Activated T-cell treated with anti-CD3 and anti-CD28 coated beads, Interleukin-2, amount 50 U/mL, for 1 hour (primary cell): Measurements from ENCODE around the gene SLK.

Experiments
- DNase-seq: peaks from one replicate; pipeline ENCODE4 v3.0.0-alpha.2; 2020

The SLK gene

GRCh38 chr10:103966671-103967447 lies at the start of gene SLK:
TSS of gene SLK (plus strand) at chr10:103967140. CDS start at chr10:103967746, 606 bp downstream.
- DNase-seq = peak; percentile 87

DNA sequence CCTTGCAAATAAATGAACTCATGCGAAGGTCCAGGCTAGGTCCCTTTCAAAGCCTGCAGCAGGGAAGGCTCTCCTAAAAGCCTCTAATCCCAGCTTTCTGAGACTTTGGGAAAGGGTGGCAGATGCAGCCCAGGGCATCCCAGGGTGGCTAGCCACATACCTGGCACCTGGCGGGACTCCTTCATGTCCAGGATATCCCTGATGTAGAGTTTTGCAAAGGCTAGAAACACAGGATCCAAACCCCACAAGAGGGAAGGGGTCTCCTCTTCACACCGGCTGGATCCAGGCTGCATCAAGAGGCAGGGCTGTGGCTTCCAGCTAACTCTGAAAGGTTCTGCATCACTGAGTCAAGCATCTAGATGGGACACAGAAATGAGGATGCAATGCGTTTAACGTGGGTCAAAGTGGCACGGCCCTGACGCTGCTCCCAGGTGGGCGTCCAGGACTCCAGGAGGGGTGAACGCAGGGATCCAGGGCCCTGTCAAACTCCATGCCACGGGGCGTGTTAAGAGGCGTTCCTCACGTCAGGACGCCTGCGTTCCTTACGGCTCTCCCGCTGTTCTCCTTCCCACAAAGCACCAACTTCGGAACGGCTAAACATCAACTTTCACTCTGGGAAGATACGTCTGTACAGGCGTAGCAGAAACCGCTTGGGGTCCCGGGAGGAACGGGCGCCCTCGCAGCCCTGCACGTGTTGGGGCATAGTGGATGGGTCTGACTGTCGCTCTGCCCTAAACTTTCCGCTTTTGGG lies 49.5 kb upstream of the SLK start:
- no peak for DNase-seq

DNA sequence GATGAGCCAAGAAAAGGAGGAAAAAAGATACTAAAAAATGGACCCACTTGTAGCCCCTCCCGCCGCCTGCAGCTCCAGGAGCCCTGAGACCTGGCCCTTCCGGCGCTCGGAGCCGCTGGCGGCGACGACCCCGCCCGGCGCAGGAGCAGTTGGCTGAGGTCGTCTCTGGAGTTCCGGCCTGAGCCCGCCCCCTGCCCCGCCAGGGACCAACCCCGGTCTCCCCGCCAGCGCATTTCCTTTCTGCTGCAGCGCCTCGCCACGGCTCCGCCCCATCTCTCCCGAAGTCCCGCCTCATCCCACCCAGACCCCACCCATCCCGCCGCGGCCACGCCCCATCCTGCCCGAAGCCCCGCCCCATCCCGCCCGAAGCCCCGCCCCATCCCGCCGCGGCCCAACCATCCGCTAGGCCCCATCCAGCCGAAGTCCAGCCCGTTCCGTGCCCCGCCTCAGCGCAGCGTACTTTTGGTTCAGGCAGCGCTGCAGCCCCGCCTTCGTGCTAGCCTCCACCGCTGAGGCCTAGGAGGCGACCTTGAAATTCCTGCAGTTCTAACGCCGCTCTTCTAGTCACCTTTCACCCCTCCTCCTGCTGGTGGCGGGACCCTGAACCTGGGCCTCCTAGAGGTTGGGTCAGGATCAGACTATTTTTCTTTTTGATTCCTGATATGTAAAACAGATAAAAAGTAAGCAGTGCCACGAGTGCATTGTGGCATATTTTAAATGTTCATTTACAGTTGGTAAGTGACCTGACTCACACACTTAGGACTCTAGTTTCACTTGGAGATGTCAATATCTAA lies 48.7 kb upstream of the SLK start, which contains the start of gene STN1:
TSS of gene STN1 (minus strand) at position 132 of the 794 bp plus-strand sequence. CDS start 590 bp downstream, outside the sequence.
- peak; percentile 94 for DNase-seq

- no peak for DNase-seq
Observed at GRCh38 chr10:103919648-103920025, 47.3 kb upstream of the SLK start.

DNA sequence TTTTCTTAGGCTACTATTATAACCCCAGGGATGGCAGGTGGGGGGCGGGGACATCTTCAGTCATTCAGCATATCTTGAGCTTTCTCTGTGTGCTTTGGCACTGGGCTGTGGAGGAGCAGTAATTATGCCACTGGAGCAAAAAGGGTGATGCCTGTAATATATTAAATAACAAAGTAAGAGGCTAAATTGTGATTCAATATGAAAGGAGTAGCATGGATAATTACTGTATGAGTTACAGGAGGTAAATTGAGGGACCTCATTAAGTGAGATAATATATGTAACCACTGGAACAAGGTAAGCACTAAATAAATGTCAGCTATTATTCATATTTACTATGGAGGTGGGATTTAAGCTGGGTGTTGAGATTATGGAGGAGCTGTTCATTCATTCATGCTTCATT lies 45.7 kb upstream of the SLK start:
- no peak for DNase-seq

DNA sequence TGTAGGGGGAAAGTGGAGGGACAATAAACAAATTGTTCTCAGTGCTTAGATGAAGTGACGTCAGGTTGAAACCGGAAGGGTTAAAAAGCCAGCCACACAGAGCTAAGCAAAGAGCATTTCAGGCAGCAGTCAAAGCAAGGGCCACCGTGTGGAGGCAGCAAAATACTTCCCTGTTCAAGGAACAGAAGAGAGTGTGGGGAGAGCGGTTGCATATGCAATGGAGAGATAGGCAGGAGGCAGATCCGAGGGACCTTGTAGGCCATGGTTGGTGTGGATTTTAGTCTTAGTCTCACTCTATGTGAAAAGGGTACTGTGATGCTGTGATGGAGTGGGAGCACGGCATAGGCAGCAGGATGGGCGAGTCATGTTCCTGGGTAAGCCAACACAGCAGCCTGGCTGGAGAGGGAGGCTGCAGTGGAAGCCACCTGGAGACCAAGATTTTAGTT lies 45.2 kb upstream of the SLK start:
- DNase-seq = peak; percentile 24

- DNase-seq = no peak
Observed at GRCh38 chr10:103922659-103923058, 44.3 kb upstream of the SLK start.

- no peak for DNase-seq
Observed at GRCh38 chr10:103923502-103923901, 43.4 kb upstream of the SLK start.

DNA sequence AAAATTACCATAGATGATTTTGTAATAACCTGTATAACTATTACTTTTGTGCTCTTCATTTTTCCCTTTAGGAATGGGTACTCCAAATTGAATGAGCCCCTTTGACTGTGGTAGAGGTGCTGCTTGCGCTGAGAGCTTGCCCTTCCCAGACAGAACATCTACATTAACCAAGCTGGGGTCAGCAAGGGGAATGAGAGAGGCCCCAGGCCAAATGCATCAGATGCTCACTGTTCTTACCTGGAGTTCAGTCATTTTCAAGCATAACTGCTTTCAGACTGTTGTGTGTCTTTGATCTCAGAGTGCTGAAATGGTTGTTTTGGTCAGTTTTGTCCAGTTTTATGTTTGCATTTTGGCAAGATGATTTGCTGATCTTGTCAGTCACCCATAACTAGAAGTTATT lies 41.3 kb upstream of the SLK start:
- DNase-seq = no peak

DNA sequence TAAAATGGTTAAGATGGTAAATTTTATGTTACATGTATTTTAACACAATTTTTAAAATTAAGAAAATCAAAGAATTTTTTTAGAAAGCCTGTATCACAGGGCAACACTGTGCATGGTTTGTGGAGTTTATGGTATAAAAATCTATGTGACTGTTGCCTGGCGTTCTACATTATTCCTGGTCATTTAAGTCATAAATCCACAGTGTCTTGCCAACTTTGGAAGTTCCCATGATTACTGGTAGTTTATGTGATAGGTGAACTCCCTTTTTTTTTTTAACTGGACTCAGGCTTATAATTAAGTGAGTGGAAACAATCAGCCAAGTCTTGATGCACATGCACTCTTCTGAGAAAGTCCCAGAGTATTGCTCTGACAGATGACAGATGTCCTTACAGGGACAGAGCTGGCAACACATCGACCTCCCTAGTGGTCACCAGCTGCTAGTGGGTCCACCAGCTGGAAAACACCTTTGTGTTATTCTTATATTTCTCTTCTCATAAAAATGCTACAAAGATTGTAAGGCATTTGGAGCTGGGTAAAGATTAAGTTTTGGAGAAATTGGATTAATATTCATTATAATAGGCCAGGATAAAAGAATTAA lies 40.1 kb upstream of the SLK start:
- DNase-seq = no peak

DNA sequence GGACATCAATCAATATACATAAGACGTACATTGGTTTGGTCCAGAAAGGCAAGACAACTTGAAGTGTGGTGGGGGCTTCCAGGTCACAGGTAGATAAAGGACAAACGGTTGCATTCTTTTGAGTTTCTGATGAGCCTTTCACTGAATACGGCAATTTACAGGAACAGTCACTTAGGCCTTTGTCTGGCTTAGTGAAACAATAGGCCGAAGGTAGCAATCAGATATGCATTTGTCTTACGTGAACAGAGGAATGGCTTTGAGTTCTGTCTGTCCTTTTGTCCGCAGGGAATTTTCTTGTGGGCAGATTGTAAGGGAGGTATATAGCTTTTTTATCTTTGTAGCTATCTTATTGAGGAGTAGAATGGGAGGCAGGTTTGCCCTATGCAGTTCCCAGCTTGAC lies 38.2 kb upstream of the SLK start:
- no peak for DNase-seq

DNA sequence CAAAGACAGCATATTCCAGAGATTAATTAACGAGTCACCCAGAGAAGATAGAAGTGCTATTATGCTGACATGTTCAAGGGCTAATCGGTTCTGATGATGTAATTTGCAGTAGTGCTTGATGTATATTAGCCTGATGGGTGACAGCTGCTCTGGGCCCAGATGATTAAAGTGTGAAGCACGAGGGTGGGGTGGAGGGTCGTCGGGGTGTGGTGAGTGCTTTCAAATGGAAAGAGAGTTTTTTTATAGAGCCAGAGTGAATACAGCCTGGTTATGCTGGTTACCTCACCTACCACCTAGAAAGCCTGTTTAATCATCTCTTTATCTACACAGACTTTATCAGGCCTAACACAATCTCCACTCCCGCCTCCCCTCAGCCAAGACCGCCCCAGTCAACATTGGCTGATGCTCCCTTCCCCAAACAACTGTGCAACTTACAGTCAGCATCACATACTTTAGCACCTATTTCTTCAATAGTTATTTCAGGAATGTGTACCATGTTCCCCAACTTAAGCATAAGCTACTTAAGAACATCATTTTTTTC lies 37.5 kb upstream of the SLK start:
- no peak for DNase-seq

DNA sequence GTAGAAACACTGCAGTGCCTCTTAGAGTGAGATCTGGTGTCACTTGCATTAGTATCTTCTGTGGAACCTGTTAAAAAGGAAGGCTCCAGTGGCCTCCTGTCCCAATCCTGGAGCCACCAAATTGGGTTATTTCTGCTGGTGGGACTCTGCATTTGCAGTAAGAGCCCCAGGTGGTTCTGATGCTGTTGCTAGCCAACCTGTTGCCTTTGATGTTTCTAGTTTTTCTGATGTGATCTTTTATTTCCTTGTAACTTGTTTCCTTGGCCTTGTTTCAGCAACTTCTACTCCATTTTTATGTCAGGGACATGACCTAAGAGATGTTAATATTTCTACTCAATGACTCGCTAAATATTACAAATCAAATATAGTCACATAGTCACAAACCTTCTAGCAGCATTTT lies 36.5 kb upstream of the SLK start:
- no peak for DNase-seq

GRCh38 chr10:103930881-103931280 lies 36.1 kb upstream of the SLK start:
- DNase-seq = no peak

DNA sequence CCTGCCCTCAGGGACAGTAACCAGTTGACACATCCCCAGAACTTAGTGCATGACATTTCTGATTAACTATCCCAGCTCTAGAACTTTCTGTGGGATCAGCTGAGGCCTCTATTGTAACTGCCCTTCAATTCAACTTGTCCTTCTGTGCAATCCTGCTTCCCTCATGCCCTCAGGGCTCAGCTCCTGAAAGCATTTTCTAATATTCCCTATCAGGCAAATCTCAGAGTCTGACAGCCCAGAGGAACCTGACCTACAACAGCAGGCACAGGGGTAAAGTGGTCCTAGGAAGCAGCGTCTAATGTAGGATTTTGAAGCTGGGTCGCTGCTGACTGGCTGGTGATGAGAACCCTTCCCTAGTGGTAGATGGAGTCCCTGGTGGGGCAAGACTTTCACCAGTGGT lies 35.3 kb upstream of the SLK start:
- no peak for DNase-seq

GRCh38 chr10:103932271-103932670 lies 34.7 kb upstream of the SLK start:
- no peak for DNase-seq

DNA sequence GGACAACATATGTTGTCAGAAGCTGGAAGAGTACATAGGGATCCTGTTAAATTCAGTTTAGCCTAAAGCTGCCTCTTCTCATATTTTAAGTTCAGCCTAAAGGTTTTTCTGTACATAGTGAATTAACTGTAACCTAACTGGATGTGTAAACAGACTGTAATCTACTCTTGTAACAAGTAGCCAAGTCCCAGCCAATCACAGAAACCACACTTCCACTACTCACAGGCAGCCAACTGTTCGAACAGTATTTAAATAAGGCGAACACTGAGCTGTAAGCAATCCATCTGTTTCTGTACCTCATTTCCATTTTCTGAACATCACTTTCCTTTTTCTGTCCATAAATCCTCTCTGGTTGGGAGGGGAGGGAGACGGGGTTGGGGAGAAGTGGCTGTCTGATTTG lies 34.0 kb upstream of the SLK start:
- DNase-seq = no peak

DNA sequence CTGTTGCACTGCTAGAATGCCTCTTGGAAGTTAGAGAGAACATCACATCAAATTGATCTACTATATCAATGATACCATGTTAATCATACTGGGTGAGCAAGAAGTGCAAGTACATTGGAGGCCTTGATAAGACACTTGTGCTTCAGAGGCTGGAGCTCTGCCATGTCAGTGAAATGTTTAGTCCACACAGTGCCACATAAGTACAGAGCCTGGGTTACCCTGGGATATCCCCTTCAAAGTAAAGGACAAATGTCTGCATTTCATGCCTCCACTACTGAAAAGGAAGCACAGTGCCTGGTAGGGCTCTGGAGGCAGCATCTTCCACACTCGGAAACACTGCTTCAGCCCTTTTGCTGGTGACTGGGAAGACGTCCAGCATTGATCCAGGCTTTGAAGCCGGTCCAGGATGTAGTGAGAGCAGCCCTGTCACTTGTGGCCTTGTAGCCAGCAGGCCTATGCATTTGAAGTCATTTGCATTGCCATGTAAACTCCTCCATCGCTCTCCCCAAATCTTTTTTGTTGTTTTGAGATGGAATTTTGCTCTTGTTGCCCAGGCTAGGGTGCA lies 33.3 kb upstream of the SLK start:
- no peak for DNase-seq

- DNase-seq = no peak
Observed at GRCh38 chr10:103934308-103934707, 32.6 kb upstream of the SLK start.

- no peak for DNase-seq
Observed at GRCh38 chr10:103936022-103936421, 30.9 kb upstream of the SLK start.

DNA sequence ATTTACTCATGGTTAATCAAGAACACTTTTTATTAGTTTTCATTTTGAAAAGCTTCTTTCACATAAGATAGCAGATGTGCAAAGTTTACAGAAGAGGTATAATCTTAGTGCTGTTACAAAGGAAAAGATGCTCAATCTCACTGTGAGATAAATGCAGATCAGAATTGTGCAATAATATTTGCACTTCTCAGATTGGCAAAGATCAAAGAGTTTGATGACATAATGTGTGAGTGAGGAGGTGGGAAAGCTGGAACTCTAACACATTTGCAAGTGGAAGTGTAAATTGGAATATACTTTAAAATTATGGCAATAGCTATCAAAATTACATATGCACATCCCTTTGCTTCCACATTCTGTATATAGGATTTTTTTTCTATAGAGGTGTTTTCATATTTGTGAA lies 27.4 kb upstream of the SLK start:
- no peak for DNase-seq

DNA sequence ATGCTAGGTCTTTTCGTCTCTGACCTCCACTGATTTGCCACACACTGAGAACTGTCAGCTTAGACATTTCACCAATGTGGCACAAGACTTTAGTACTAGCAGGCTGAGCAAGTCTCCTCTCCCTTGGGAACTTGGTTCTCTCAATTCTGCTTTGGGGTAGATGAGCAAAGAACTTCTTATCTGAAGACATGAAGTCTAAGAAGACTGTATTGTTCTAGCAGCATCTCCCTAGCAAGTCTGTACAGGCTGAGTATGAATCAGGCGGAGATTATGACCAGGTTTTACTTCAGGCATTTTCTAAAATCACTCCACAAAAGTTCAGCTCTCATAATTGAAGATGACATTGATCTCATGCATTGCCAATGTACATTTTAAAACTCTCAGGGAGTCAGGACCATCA lies 25.1 kb upstream of the SLK start:
- DNase-seq = no peak
